DMS153 treated with DMSO at 0.1 percent for 48 hours (cell line): Measurements from ENCODE around the gene UBE4A.

Experiments
- DNase-seq: peaks from one replicate; lab custom pipeline; 2025; ENCODE audit not compliant: unreplicated experiment; lab: John Stamatoyannopoulos, UW

UBE4A gene

DNA sequence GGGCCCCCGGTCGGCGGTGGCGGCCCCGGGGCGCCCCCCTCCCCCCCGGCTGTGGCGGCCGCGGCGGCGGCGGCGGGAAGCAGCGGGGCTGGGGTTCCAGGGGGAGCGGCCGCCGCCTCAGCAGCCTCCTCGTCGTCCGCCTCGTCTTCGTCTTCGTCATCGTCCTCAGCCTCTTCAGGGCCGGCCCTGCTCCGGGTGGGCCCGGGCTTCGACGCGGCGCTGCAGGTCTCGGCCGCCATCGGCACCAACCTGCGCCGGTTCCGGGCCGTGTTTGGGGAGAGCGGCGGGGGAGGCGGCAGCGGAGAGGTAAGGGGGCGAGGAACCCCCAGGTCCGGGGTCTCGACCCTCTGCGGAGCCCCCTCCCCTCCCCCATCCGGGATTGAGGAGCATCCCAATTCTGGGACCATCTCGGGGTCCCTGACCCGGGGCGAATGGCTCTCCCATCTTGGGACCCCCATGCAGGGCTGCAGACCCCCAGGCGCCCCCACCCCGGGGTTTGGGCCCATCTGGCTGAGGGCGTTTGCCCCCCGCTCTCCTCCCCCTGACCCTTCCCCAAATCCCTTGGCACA lies 77.3 kb downstream of the UBE4A start:
- DNase-seq = no peak

DNA sequence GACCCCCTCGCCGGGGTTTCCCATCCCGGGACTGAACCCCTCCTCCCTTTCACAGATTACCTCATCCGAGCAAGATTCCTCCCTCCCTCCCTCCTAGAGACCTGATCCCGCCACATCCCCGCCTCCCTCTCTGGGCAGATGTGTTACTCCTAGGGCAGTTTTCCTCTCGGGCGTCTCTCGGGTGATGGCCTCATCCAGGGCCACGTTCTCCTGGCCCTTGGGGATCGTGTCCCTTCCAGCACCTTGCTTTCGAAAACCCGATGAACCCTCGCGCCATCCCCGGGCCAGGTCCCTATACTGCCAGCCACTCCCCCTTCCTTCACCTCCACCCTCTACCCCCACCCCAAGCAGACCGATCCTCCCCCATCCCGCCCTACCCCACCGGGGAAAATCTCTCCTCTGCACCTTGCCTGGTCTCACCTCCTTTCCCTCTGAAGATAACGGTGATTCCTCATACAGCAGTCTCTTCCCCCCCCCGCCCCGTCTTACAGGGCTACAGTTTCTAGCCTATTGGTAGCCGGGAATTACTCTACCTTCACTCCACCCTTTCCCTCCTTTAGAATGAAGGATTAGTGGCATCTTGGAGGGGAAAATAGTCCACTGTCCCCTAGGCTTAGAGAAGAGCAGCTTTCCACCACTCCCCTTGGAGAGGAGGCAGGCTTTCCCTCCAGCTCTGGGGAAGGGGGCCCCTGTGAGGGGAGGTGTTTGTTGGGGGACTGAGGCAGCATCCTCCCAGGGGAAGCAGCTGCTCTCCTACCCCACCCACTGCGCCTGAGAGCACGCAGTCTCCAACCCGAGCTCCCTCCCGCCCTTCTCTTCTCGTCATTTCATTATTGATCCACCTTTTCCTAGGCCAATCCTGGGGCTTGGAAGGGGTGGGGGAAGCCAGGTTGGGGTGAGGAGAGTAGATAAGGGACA lies 78.1 kb downstream of the UBE4A start:
- DNase-seq = no peak

DNA sequence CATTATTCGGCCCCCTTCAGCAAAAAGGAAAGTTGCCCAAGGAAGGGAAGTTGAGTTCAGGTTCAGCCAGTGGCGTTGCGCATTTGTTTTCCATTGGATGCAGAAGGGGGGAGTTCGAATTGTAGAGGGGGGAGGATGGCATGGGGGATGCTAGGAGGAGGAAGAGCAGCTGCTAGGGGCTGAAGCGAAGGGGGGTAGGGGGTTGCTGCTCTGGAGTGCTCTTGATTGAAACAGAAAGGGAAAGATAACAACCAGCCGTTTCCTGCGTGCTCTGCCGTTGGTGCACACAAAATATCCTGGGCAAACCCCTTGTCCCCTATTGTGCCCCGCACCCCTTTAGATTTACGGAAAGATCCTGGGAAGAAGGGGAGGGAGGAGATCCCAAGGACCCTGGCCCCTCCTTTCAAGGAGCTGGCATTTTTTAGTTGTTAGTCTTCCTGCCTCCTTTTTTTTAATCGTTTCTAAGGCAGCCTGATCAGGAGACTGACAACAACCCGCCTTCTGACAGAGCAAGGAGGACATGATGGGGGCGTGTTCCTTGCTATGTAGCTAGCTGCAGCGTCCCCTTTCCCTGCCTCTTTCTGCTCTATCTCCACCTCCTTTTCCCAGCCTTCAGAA lies 79.0 kb downstream of the UBE4A start:
- no peak for DNase-seq

DNA sequence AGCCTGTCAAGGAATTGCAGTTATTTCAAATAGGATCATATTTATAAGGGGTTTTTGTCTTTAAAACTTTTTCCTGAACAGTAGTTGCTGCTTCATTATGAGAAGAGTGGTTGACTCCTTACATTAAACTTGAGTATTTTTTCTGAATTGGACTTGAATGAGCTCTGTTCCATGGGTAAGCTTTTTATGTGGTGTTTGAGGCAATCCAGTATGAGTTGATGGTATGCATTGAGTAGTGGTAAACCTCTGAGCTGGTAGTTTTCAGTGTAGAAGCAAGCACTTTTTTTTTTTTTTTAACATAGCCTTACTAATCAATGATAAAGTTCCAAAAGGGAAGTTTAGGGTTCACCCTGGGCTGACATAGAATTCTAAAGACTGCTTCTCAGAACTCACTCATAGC lies 80.2 kb downstream of the UBE4A start:
- DNase-seq = no peak

DNA sequence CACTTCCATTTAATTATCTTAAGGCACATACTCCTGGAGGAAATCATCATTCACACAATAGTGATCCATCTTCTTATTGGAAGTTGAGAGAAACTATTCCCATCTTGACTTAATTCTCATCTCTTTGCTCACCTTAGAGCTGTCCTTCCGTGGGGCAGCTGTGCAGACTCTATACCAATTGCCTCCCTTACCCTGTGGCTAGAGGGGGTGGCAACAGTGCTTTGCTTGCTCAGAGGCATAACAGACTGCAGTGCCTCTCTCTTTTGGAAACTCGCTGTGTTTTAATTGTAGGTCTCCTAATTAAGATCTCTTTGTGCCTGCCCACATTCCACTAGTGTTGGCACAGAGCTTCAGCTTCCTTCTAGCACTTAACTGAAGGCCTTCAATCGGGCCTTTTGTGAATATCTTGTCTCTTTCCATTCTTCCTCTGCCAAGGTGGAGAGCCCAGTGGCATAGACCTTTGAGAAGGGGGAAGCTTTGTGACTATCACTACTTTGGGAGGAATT lies 82.4 kb downstream of the UBE4A start:
- no peak for DNase-seq

DNA sequence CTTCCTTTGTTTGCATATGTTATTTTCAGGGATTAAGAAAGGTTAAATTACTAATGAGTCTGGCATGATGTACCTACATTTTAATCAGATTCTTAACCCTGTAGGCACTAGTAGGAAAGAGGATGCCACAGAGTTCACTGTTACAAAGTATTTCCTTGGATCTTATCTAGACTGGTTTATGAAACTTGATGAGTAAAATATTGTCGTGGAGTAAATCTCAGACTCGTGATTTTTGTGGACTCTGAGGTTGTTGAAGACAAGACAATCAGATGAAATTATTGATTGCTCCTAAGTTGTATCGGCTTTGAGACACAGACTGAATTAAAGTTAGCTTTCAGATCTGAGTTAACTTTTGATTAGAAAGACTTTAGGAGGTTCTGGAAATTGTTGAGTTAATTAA lies 82.9 kb downstream of the UBE4A start:
- DNase-seq = no peak

DNA sequence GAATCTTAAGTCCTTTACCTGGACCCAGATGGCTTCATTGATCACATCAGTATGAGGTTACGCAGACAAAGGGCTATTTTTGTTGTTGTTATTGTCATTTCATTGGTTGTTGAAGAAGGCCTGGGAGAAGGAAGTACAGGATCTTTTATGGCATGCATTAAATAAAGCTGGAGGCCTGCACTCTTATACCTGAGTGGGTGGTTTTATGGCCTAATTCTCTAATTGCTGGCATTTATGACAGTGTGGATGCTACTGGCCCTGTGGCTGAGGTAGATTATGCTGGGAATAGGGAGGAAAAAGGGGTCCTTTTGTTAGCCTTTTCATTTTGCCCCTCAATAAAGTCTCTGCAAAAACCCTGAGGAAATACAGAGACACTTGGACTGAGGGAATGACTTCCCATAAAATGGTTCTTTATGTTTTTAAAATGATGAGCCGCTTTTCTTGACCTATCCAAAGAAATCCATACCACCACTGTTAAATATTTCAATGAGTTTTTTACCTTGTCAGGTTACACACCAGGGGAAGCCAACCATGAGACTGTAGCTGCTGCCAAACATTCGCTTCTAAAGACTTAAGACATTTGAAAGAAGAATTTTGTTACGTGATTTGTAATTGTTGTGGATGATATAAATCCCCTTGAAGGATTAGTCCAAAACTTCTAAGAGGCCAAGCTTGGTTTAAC lies 83.6 kb downstream of the UBE4A start:
- no peak for DNase-seq

DNA sequence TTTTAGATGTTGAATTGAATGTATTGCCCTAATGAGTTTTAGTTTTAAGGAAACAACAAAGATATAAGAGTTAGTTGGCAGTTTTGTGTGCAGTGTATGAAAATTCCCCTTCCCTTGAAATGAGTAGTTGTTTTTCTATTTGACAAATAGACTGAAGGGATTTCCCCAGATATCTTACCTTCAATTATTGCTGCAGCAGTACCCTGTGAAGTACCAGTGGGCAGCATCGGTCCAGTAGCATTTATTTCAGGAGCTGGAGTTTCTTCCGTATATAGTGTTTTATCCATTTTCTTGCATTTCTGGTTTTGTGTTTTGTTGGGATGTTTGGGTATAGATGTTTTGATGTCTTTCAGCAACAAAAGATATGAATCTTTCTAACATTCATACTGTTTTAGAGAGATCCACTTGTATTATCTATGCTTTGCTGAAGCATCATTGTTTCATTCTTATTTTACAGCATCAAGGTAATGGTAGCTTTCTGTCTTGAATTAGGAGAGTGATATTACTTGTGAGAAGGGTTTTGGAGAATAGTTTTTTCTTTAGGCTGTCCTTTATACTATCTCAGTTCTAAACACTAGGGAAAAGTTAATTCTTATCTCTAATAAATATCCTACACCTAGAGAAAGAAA lies 84.3 kb downstream of the UBE4A start:
- no peak for DNase-seq

DNA sequence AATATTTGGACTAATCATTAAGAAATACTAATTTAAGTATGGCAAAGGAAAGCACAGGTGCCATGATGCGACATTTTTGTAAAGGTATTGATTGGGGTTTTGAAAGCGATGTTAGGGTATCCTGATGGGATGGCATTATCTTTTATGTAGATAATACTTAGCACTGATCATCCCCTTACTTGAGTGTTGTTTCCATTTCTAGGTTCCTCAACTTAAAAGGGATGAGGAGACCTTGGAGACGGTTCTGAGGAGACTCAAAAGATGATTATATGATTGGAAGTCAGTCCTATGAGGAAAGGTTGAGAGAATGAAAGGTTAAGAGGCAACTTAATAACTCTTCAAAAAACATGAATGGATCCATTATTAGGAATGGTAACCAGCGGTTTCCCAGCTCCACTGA lies 88.0 kb downstream of the UBE4A start:
- no peak for DNase-seq

DNA sequence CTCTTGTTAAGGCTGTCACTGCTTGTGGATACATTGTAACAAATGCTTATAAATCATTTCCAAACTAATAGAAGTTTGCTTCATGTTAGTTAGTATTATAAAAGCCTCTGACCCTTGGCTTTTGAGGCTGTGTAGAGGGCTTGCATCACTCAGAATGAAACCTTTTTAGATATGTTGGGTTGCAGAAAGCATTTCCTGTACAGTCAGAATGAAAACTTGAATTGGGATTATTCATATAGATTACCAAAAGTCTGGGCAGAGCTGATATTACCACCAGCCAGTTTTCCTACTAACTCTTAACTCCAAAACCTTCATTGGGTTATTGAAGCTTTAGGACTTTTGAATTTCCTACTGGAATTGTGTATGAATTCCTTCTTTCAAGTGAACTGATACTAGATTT lies 88.9 kb downstream of the UBE4A start:
- no peak for DNase-seq
